Measurements from ENCODE around the gene CRK. TPM values are rescaled to one million over a fixed set of nuclear protein-coding genes. Genes with fewer than 3 reads are reported as not detected.

Gene CRK
- total RNA-seq, 1 experiment from 2014 or later: 41.8 TPM

GRCh38 chr17:1464186-1464585, 8.2 kb upstream of the CRK start:
- ATAC-seq: no peak
- CTCF ChIA-PET: no interaction called here

GRCh38 chr17:1462164-1463112, 6.4 kb upstream of the CRK start:
- H3K9me2 ChIP-seq (replicated peaks; ENCODE audit: low read length): no peaks in the 10 kb centered on the region
- H3K9me3 ChIP-seq (ENCODE audit: low read length): no peaks in the 10 kb centered on the region
- no peak for DNase-seq
- peaks cover 3% of the 10 kb centered on the region for H3F3A ChIP-seq (ENCODE audit: low read length, unreplicated experiment)
- no peaks in the 10 kb centered on the region for H3K79me2 ChIP-seq (ENCODE audit: low read length)
- no peaks in the 10 kb centered on the region for H3K36me3 ChIP-seq (ENCODE audit: low read depth, low read length)
- H3K27me3 ChIP-seq (ENCODE audit: low read length): no peaks in the 10 kb centered on the region
- no peak overlapping the region for H3K27ac ChIP-seq (ENCODE audit: low read length)
- no peak overlapping the region for H3K9ac ChIP-seq (ENCODE audit: low read length)
- CTCF ChIA-PET: no interaction called here
- POLR2A ChIA-PET (ENCODE audit: unreplicated experiment): no interaction called here
- intact Hi-C loops (cut with micrococcal nuclease): no loop called here
- TF ChIP-seq EZH2 (IDR thresholded peaks at IDR 0.05; ENCODE audit: low read length, unreplicated experiment) (no peak), CTCF (conservative IDR thresholded peaks at IDR 0.05; ENCODE audit: low read depth, low read length) (no peak), EZH2phosphoT487 (IDR thresholded peaks at IDR 0.05; ENCODE audit: borderline replicate concordance, low read length) (no peak)
- peaks cover 9% of the 10 kb centered on the region for H3K4me1 ChIP-seq (ENCODE audit: insufficient read depth, low read length)
- no peak overlapping the region for H2AFZ ChIP-seq (ENCODE audit: low read length)
- H3K4me2 ChIP-seq (ENCODE audit: low read length): no peak overlapping the region
- BruUV-seq (replicated peaks): no TSS peak
- no peak for ATAC-seq
- H3K4me3 ChIP-seq (ENCODE audit: low read length): no peak overlapping the region
- H4K20me1 ChIP-seq (ENCODE audit: low read length): no peaks in the 10 kb centered on the region

More at GRCh38 chr17:1464186-1464585, 8.2 kb upstream of the CRK start:
- H3K27me3 ChIP-seq (ENCODE audit: low read length): no peaks in the 10 kb centered on the region
- TF ChIP-seq CTCF (conservative IDR thresholded peaks at IDR 0.05; ENCODE audit: low read depth, low read length): no peak
- TF ChIP-seq EZH2 (IDR thresholded peaks at IDR 0.05; ENCODE audit: low read length, unreplicated experiment): no peak
- TF ChIP-seq EZH2phosphoT487 (IDR thresholded peaks at IDR 0.05; ENCODE audit: borderline replicate concordance, low read length): no peak
- peaks cover 3% of the 10 kb centered on the region for H3F3A ChIP-seq (ENCODE audit: low read length, unreplicated experiment)
- H3K9me3 ChIP-seq (ENCODE audit: low read length): no peaks in the 10 kb centered on the region
- H4K20me1 ChIP-seq (ENCODE audit: low read length): no peaks in the 10 kb centered on the region
- no peaks in the 10 kb centered on the region for H3K79me2 ChIP-seq (ENCODE audit: low read length)
- H3K4me2 ChIP-seq (ENCODE audit: low read length): no peak overlapping the region
- intact Hi-C loops (cut with micrococcal nuclease): no loop called here
- no peak overlapping the region for H3K4me3 ChIP-seq (ENCODE audit: low read length)
- no peaks in the 10 kb centered on the region for H3K36me3 ChIP-seq (ENCODE audit: low read depth, low read length)
- no peak overlapping the region for H3K27ac ChIP-seq (ENCODE audit: low read length)
- POLR2A ChIA-PET (ENCODE audit: unreplicated experiment): no interaction called here
- no peak overlapping the region for H3K9ac ChIP-seq (ENCODE audit: low read length)
- H3K4me1 ChIP-seq (ENCODE audit: insufficient read depth, low read length): peaks cover 9% of the 10 kb centered on the region
- no TSS peak for BruUV-seq (replicated peaks)
- H2AFZ ChIP-seq (ENCODE audit: low read length): no peak overlapping the region
- DNase-seq: no peak
- H3K9me2 ChIP-seq (replicated peaks; ENCODE audit: low read length): no peaks in the 10 kb centered on the region

Data from PC-3 (cell line).